AG04450 (cell line): ENCODE results near the gene OTOF. TPM values are rescaled to one million over a fixed set of nuclear protein-coding genes. Genes with fewer than 3 reads are reported as not detected.

Experiments used
- CTCF ChIA-PET: fragments of 300-600, 350-600 bp; formaldehyde crosslinking; extraction: SDS; loops from one replicate; lab custom pipeline; 2022; ENCODE audit warnings: antibody characterized with exemption, inconsistent platforms; lab: Charles Lee
- POLR2A ChIA-PET: fragments of 350-600 bp; formaldehyde crosslinking; extraction: SDS; loops from one replicate; lab custom pipeline; 2021; ENCODE audit warnings: antibody characterized with exemption, inconsistent platforms; lab: Yijun Ruan, JAX
- DNase-seq: peaks from one replicate; pipeline ENCODE4 v3.0.0-alpha.2; 2011; ENCODE audit warnings: low read depth, low spot score
- H3K27ac ChIP-seq: one replicate; pipeline ENCODE4 v1.5.1; 2012; ENCODE audit warnings: low read depth, low read length, control low read depth
- H3K27me3 ChIP-seq: one replicate; pipeline ENCODE4 v1.6.0; 2012; ENCODE audit warnings: low read length; ENCODE audit not compliant: control insufficient read depth, insufficient read depth
- H3K4me3 ChIP-seq: 2 replicates; pipeline ENCODE4 v1.5.1; 2011; ENCODE audit warnings: mild to moderate bottlenecking, low read depth, low read length, control low read depth
- H3K9me3 ChIP-seq: 2 replicates; pipeline ENCODE4 v1.5.1; 2012; ENCODE audit warnings: low read length; ENCODE audit not compliant: control insufficient read depth, insufficient read depth
- polyA plus RNA-seq: library from polyadenylated mRNA; depleted of rRNA; stranded (reverse); fragments of >200 nt; gene quantifications from 2 replicates; pipeline ENCODE4 v1.2.3, GENCODE V29; 2011
- TF ChIP-seq, protein P1 (sequence below): IDR thresholded peaks from 2 replicates; pipeline ENCODE4 v1.5.1; 2011; ENCODE audit warnings: low read depth, low read length, control low read depth, inconsistent platforms

Gene OTOF
- polyA plus RNA-seq, 1 experiment: not detected

DNA sequence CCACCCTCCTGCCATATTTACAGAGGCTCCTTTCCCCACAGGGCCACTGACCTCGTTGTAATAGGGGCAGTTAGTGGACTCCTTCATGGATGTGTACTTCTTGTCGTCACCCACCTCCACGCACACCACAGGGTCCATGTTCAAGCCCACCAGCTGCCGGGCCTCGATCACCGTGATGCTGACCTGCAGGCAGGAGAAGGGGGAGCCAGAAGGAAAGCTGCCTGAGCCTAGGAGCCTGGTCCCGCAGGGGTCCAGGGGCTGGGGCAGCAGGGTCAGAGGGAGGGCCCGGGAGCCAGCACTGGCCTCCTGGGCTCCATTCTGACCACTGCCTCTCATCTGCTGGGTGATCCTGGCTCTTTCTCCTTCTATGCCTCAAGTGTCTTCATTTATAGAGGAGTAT lies 17.0 kb upstream of the OTOF start:
- Histone ChIP-seq H3K4me3 (no peak overlapping the region), H3K27me3 (peaks cover 30% of the 10 kb centered on the region), H3K27ac (no peak overlapping the region), H3K9me3 (no peaks in the 10 kb centered on the region)
- TF ChIP-seq, protein P1, sequence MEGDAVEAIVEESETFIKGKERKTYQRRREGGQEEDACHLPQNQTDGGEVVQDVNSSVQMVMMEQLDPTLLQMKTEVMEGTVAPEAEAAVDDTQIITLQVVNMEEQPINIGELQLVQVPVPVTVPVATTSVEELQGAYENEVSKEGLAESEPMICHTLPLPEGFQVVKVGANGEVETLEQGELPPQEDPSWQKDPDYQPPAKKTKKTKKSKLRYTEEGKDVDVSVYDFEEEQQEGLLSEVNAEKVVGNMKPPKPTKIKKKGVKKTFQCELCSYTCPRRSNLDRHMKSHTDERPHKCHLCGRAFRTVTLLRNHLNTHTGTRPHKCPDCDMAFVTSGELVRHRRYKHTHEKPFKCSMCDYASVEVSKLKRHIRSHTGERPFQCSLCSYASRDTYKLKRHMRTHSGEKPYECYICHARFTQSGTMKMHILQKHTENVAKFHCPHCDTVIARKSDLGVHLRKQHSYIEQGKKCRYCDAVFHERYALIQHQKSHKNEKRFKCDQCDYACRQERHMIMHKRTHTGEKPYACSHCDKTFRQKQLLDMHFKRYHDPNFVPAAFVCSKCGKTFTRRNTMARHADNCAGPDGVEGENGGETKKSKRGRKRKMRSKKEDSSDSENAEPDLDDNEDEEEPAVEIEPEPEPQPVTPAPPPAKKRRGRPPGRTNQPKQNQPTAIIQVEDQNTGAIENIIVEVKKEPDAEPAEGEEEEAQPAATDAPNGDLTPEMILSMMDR: no peak
- POLR2A ChIA-PET: no interaction called here
- CTCF ChIA-PET: no interaction called here
- DNase-seq: no peak

DNA sequence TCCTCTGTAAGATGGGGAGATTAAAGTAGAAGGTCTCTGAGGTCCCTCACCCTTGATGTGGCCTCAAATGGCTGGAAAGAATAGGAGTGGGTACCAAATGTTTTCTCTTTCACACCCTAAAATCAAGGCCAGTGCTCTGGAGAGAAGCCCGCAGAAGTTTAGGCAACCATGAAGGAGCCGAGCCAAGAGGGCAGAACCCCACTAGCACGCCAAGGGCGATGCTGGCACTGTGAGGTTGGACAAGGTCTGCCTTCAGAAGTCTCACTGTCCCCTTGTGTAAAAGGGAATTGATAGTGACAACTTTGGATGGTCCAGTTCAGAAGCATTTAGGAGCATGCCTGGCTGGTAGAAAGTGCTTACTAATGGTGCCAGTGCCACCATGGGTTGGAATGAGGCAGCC lies 16.3 kb upstream of the OTOF start:
- ChIA-PET CTCF (no interaction called here), POLR2A (no interaction called here)
- no peak for DNase-seq
- H3K27ac ChIP-seq: no peak overlapping the region
- H3K27me3 ChIP-seq: peaks cover 29% of the 10 kb centered on the region
- no peak overlapping the region for H3K4me3 ChIP-seq
- TF ChIP-seq, protein P1: no peak
- H3K9me3 ChIP-seq: no peaks in the 10 kb centered on the region

DNA sequence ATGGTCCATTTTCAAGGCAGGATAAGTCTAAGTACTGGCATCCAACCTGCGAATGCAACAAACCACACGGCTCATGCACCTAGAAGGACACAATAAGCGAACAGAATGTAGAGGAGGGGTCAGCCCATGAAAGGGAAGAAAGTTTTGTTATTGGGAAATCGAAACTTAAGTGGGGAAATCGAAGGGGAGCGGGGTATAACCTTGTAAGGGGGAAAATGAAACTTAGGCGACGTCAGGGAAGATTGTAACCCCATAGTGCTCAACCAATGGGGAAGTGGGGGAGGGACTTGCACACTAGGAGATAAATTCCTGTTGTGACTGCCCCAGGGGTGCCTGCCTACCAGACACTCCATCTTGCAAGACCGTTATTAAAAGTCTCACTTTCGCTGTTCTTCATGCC lies 15.6 kb upstream of the OTOF start:
- ChIA-PET CTCF (no interaction called here), POLR2A (no interaction called here)
- H3K27me3 ChIP-seq: peaks cover 23% of the 10 kb centered on the region

DNA sequence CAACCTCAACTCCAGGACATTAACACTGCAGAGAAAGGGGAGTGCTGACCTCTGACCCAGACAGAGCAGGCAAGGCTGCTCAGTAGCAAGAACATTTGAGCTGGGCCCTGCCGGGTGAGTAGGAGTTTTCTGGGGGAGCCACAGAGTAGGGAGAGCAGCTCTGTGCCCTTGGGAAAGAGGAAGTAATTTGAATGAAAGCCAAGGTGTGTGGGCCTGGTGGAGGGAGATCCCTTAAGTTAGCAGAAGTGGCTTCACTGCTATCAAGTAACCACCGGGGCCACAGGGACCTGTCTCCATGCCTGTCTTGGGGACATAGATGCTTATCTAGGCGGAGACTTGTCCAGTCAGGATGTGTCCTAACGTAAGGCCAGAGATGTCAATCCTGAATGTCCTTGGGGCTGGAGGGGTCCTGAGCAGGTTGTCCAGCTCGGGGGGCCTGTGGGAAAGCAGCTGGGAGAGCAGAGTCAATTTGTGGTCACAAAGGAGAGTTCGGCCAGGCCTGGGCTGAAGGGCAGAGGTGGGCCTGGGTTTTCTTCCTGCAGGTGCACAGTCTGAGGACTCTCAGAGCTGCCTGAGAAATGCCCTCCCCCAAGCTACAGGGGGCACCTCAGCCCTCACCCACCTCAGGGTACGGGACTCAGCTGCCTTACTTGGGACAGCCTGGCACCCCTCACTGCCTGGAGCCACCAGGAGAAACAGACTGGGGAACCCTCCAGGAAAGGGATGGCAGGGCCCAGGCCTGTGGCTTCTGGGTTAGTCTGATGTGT lies 15.0 kb upstream of the OTOF start:
- CTCF ChIA-PET: no interaction called here
- TF ChIP-seq, protein P1: no peak
- Histone ChIP-seq H3K4me3 (no peak overlapping the region), H3K27me3 (peaks cover 19% of the 10 kb centered on the region), H3K27ac (no peak overlapping the region), H3K9me3 (no peaks in the 10 kb centered on the region)
- POLR2A ChIA-PET: interaction anchor here (0.6 kb wide), 1 partner anchor 91 kb away, joined by 3 read pairs; the partner anchor contains the start of gene DRC1
- DNase-seq: no peak

More for the DNA sequence above, 15.6 kb upstream of the OTOF start:
- DNase-seq: no peak
- no peak overlapping the region for H3K27ac ChIP-seq
- H3K4me3 ChIP-seq: no peak overlapping the region
- TF ChIP-seq, protein P1: no peak
- no peaks in the 10 kb centered on the region for H3K9me3 ChIP-seq

DNA sequence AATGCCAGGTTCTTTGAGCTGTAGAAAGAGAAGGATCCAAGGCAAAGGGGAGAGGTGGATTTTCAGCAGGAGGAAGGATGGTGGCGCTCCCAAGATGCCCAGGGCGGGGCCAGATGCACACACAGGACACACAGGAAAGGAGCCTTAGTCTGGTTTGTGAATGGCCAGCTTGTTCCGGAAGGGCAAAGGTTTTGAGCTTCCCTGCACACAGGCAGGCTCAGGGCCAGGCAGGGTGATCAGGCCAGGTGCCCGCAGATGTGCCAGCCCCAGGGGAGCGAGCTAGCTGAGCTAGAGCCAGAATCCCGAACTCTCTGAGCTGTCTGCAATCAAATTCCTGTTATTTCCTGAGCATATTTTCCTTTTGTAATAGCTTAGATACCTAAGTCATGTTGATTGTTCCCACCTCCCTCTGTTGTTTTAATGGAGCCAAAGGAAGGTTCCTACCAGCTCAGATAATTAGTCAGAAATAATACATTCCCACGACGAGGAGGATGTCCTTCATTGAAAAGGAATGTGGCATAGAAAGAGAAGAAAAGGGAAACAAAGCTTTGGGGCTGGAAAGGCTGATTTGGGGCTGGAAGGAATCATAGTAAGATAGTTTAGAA lies 13.7 kb upstream of the OTOF start:
- Histone ChIP-seq H3K9me3 (no peaks in the 10 kb centered on the region), H3K27ac (no peak overlapping the region), H3K27me3 (peaks cover 22% of the 10 kb centered on the region), H3K4me3 (no peak overlapping the region)
- TF ChIP-seq, protein P1: no peak
- ChIA-PET CTCF (no interaction called here), POLR2A (no interaction called here)
- DNase-seq: no peak
